KG1 (cell line): ENCODE measurements around the gene HDAC4.

Experiments
- DNase-seq: peaks from one replicate; lab custom pipeline; 2025; lab: John Stamatoyannopoulos, UW

HDAC4 gene

DNA sequence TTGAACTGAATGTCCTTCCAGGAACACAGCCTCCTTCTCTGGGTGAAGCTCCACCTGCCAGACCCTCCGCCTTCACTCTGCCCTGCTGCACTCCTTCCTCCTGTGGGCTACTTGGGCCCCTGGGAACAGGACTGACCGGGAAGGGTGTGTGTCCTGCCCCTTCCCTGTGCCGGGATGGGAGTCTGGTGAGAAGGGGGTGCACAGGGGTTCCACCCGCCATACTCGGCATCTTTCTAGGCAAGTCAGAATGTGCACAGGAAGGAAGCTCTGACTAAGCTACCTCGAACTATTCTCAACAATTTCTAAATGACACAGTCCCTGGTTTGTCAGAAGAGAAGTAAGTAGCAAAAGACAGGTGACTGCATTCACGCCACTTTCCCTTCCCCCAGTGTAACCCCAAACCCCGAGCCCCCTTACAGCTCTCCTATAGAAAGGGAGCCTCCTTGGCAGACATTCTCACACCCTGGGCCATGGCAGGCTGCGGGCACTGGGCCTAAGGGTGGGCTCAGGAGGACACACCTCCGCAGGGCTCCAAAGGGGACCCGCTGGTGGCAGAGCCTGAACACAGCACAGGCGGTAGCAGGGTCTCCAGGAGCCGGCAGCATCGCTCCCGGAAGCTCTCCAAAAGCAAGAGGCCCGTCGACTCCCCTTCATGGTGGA is 184.1 kb downstream of the HDAC4 start:
- no peak for DNase-seq

DNA sequence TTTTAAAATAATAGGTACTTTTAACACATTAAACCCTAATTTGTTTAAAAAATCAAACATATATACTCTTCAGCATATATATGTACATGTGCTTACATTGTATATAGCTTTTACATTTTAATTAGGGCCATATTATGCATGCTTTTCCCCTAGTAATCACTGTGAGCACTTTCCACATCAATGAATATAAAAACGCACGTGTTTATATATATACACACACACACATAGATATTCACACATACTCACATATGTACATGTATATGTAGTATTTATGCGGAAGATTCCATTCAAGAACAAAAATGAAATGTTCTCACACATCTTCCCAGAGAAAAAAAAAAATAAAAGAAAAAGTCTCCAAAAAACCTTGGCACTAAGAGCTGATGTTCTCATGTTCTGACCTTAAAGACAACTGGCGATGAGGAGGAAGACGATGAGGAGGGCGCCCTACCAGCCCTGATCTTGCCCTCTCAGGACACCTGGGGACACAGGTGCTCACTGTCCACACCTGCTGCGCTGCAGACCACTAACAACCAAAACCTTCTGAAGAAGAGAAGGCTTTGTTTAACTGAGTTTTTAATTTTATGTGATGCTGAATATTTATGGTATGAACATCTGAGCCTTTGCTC is 184.7 kb downstream of the HDAC4 start:
- no peak for DNase-seq

DNA sequence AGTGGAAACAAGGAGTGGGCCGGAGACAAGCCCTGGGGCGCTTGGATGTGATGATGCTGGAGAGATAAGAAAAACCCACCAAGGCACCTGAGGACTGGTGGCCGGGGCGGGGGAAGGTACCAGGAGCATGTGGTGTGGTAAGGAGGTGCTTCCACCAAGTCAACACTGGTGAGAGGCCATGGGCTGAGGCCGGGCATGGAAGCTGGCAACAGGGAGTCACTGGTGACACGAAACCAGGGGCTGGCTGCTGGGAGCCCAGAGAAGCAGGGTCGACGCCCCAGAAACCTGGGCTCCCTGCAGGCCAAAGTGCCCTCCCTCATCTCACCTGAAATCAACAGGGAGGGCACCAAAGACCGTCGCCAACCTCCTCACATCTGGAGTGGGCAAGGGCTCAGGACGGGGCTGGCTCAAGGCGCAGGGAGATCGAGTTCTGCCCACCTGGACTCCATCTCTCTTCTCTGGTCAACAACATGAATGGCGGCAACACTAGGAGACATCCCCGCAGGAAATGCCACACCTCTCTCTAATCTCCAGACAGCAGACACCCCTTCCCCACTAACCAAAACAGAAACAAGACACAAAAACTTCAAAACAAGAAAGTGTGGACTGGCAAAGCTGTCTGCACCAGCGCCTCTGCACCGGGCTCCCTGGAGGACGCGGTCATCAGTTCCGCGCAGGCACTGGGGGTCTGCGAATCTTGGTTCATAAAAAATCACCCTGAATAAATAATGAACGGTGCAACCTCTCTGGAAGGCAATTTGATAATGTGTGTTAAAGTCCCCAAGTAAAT is 185.5 kb downstream of the HDAC4 start:
- DNase-seq, result no peak

DNA sequence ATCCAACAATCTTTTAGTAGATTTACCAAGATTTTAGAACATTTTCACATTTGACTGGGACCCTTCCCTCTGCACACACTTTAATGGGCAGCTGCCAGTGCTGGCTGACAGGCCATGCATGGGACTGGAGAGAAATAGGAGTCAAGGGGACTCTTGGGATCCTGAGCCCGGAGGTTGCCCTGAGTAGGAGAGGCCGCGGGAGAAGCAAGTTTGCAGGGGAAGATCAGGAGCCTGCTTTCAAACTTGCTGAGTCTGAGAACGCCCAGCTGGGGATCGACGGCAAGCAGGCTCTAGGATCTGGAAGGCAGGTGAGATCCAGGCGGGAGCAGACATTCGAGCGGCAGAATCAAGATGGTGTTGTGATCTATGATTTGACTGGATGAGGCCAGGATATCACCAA is 186.1 kb downstream of the HDAC4 start:
- DNase-seq, result no peak

DNA sequence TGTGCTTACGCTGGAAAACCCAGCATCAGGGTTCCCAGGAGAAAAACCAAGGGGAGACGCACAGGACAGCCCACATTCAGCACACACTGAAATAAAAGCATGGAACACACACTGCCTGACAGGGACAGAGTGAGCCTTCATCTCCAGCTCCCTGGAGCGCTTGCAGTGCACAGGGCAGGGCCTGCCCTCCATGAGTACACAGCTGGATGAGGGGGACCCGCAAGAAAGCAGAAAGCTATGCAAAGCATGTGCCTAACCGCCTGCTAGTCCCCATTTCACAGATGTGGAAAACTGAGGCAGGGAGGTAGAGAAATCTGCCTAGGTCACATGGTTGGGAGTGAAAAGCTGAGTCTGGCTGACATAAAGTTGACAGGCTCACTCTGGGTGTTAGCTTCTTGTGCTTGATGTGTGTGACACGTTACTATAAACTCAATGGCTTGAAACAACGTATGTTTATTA is 187.1 kb downstream of the HDAC4 start:
- DNase-seq, result no peak

DNA sequence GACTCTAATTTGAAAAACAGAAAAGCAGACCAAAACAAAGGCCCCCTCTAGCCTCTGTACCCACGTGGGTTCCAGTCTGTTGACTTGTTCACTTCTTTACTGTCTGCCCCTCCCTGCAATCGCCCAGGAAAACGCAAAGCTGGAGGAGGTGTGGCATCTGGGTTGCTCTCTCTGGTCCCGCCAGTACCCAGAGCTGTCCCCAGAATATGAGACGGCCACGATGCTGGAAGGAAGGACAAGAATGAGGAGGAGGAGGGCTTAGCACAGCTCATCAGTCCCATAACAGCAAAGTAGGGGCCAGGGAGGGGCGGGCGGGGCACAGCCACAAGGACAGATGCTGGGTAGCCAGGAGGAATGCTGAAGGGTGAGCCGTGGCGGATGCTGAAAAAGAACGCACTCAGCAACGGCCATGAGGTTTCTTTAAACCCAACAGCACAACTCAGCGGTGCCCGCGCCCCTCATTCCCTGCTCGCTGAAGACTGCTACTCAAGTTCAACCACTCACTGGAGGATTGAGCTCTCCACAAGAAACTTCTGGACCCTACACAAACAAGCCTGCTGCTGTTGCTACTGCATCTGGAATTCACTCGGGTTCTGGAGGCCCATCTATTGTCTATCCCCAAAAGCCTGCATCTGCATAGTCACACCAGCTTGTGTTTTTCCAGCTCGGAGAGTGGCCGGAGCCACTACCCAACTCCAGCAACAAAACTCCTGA is 187.7 kb downstream of the HDAC4 start:
- no peak for DNase-seq

DNA sequence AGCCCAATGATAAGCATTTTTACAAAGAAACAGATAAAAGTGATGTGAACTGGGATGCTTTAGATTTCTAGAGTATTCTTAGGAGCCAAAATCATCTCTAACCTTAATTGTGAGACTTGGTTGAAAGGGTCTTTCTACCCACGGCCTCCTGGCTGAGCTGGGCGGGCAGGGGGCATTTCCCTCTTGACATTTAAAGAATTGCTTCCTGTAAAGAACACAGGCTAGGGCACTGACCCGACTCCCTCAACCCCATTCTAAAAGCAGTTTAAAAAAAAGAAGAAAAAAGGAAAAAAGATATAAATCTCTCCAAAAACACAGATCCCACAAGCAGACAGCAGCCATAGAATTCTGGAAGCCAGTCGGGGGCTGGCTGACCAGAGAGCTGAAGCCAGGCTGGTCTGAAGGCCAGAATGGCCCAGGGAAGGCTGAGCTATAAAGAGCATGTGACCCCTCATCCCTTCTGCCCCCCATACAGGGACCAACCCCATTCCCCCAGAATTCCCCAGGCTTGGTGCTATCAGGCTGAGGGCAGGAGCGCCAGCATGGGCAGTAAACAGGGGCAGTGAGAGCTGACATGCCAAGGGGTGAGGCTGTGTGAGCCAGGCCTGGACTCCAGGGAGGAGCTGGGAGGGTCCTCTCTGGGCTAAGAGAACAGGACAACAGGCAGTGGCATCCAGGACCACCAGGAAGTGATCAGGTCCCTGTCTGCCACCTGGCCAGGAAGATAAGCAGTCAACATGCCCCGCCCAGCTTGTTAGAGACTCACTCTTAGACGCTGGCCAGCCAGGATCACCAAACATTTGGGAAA is 188.5 kb downstream of the HDAC4 start:
- no peak for DNase-seq

DNA sequence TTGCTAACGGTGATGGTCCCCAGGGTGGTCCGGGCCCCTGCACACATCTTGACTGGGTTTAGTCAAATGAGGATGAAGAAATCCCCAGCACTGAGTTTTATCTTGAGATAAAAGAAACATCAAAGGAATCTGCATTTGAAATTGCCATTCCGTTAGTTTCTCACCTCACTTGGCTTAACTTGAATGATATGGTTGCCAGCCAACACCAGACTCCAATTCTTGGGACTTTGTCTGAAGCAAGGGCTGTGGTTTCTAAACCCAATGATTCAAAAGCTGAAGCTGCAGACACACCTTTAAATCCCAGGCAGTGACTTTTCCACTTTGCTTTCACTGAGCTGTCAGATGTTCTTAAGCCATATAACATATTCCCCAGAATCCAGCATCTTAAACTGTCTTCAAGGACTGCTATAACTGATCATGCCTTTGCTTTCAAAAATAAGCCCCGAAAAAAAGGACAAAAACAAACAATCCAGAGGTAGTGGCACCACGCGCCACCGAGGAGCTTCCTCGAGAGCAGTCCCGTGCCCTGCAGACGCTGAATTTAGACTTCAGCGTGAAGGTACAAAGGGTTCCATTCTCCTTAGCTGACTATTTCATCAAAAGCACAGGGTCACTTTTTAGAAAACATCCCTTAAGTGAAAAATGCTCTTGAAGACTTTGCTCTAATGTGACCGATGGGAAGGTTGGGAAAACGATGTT is 189.3 kb downstream of the HDAC4 start:
- no peak for DNase-seq

DNA sequence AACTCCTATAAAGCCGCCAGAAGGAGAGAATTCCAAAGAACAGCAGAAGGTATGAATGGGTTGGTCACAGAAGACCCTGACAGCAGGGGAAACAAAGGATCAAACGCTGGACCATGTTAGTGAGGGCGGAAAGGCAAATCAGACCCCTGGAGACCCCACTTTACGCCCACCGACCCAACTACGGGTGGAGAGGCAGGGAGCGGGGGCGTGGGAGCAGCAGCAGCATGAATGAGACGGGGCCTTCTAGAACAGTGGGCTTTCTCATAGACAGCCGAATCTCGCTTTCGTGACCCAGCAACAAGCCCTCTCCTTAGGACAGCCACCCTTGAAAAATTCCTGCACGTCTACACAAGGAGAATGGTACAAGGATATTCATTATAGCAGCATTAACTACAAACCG is 191.0 kb downstream of the HDAC4 start:
- DNase-seq, result no peak

DNA sequence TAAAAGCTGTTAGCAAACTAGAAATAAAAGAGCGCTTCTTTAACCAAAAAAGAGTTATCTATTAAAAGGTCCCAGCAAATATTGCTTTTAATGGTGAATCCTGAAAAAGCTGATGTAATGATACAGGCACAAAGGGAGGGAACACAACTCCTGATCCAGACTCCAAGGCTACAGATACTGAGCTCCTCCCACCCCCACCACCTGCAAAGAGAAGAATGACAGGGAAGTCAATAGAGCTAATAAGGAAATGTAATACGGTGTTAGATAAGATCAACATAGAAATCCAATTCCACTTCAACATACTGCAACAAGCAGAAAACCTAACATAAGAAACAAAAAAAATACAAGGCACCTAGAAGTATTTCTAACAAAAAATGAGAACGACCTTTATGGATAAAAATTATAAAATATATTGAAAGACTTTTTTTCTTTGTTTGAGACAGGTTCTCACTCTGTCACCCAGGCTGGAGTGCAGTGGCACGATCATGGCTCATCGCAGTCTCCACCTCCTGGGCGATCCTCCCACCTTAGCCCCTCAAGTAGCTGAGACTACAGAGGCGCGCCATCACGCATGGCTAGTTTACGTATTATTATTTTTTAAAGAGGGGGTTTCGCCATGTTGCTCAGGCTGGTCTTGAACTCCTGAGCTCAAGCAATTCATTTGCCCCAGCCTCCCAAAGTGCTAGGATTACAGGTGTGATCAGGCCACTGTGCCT is 192.2 kb downstream of the HDAC4 start:
- DNase-seq, result no peak

DNA sequence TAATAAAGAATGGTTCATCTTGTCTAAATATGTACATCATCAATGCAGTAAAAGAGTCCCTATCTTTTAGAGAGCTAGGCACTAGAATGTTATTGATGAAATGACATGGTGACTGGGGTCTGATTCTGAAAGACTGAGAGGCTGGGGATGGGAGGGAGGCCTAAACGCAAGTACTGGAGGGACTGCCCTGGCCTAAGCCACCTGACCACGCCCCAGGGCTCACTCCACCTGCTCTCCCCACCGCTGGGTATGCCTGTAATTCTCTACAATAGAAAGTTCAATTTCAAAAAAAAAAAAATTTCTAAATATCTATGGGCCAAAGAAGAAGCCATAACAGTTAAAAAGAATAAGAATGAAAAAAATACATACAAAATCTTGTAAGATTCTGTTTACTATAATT is 194.0 kb downstream of the HDAC4 start:
- DNase-seq, result no peak

DNA sequence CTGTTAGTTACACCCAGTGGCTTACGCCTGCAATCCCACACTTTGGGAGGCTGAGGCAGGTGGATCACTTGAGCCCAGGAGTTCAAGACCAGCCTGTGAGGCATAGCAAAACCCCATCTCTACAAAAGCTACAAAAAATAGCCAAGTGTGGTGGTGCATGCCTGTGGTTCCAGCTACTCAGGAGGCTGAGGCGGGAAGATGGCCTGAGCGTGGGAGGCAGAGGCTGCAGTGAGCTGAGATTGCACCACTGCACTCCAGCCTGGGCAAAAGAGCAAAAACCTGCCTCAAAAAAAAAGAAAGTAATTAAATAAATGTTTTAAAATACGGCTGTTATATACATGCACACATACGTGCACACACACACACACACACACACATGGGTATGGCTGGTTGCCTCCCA is 194.8 kb downstream of the HDAC4 start:
- DNase-seq, result no peak

DNA sequence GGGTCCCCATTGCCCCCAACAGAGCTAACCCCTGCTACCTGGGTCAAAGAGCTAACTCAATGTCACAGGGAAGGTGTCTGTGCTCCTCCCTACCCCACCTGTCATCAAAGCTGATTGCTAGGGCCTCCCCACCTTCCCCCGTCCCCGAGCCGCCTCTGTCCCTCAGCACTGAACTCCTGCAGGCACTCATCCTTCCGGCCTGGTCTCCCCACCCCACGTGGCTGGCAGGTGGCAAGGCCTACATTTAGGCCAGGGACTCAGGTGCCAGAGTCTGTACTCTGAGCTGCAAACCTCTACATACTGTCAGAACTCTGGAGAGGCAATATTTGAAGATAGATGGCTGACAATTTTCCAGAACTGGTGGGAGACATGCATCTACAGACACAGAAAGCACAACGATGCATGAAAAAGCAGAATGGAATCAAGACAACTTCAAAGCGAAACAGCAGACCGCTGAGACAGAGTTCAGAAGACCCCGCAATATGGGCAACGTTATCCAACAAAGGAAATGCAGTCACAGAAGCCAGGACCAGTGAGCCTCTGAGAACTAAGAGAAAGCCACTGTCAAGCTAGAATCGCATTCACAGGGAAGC is 195.8 kb downstream of the HDAC4 start:
- DNase-seq, result no peak

DNA sequence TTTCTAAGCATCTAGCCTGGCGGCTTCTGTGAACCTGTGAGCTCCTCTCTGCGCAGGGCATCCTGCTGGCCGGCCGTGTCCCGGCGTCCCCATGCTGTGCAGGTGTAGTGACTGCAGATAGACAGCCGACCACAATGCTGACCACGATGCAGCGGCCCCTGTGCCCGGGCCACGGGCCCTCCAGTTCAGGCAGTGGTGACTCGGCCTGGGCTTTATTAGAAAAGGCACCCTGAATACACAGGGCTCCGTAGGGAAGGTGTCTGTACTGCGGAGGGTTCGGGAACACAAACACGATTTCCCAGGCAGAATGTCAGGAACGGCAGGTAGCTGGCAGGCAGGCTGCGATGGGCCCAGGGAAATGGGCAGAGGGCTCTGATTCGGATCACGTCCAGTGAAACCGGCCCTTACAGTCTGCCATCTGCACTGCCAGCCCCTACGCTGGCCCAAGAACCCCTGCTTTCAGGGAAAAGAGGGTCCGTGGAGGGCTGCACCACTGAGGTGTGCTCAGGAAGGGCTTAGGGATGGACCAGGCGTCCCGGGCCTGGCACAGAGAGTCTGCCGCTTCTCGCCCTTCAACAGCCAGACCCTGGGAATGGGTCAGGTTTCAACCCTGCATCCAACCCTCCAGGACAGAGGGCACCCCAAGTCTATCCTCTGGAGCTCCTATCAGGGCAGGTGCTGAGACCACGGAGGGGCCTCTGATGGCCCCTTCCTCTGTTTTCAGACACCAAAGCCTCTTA is 196.5 kb downstream of the HDAC4 start:
- DNase-seq, result no peak

DNA sequence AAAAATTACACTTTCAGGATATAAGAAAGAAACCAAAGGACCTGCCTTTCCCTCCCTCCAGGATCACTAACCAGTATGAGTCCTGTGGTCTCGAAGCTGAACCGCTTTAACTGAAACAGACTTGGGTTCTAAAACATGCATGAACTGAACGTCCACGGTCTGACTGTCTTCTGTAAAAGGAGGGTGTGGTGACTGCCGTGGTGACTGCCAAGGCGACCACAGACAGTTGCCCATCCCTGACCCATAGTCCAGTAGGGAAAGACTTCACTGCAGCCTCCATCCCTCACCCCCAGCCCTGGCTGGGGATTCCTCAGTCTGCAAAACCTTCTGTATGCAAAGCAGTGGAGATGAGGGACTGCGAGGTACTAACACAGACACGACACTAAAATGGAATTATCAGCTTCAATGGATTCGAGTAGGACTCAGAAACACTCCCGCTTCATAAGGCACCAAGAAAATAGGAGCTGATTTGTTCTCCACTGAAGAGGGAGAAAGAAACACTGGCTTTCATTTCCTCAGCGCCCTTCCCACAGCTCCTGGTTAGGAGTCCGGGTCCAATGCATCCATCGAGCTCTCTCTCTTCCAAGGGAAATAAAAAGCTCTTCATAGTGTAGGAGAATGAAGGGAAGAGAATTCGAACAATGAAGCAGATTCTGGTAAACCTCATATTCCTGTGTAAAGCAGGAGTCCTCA is 197.2 kb downstream of the HDAC4 start:
- DNase-seq, result no peak

DNA sequence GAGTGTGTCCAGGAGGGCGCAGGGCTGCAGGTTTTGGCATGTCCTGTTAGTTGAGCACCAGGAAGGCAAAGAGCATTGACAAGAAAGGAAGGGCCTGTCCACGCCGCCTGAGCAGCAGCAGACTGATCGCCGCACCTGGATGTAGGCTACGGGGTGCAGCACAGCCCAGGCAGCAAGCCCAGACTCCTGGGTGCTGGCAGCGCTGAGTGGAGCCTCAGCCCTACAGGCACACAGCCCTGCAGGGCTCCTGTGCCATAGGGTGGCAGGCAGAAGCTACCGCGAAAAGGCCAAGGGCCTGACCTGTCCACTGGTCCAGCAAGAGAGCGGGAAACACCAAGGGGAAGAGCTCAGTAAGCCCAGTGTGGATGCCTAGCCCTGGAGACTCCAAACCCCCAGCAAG is 198.0 kb downstream of the HDAC4 start:
- no peak for DNase-seq

DNA sequence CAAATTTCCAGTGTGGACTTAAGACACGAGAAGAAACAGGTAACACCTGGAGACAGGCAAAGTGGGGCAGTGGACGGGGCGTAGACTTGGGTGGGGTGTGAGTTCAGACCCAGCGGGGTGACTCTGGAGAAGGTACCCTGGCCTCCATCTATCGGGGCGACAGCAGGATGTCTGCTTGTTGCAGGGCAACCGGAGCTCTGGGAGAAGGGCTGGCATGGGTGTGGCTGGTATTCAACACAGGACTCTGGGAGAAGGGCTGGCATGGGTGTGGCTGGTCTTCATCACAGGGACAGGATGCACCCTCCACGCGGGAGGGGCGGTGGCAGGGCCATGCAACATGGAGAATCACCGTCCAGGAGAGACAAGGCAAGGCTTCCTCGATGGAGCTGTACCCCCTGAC is 198.5 kb downstream of the HDAC4 start:
- DNase-seq, result no peak

DNA sequence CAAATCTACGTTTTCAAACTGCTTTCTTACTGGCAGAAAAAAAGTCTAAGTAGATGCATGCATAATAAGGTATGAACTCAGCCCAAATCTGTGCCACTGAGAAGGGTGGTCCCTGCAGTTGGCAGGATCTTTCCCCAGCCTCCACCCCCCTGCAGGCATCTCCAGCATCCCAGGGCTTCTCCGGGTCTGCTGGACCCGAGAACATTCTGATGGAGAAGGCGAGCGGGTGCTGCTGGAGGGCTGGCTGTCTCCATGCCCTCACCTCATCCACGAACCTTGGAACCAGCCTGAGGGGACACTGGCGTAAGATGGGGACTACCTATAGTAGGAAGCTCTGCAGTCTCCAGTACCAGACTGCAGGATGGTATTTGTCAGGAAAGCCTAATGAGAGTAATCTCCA is 198.9 kb downstream of the HDAC4 start:
- DNase-seq, result no peak

DNA sequence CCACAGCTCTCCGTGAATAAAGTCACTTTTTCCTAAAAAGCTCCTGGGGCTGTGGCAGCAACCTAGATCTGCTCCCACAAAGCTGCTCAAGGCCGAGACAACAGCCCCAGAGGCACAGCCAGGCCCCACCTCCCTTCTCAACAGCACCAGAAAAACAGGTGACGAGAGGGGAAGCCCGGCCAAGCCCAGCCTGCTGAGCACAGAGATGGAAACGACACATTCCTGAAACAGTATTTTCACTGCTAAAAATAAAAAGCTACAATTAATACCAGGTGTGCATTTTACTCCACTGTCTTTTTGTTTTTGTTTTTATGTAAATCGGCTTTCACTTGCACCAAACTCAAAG is 199.3 kb downstream of the HDAC4 start:
- no peak for DNase-seq
